Colonic mucosa (tissue), 4 donors: ENCODE data around the gene SCCPDH. TPM values are rescaled to one million over a fixed set of nuclear protein-coding genes. Genes with fewer than 3 reads are reported as not detected.
A peak's percentile ranks its signal among the peaks of the same experiment; 100 is the strongest.
"Not testable (repeated sequence)": the region's sequence is repeated elsewhere in the genome, so short reads cannot be mapped to it uniquely, and the experiment has no call there.

ENCODE experiments used
- DNase-seq: peaks from one replicate; pipeline ENCODE4 v3.0.0-alpha.2; 2020
- H3K27ac ChIP-seq: fragments of 200-600 bp; one replicate; pipeline ENCODE4 v1.8.0; 2021
- H3K27me3 ChIP-seq: fragments of 200-600 bp; one replicate; pipeline ENCODE4 v1.8.0; 2021
- H3K36me3 ChIP-seq: fragments of 200-600 bp; one replicate; pipeline ENCODE4 v1.8.0; 2021
- H3K4me1 ChIP-seq: fragments of 200-600 bp; one replicate; pipeline ENCODE4 v1.8.0; 2021; ENCODE audit warnings: mild to moderate bottlenecking
- H3K4me3 ChIP-seq: fragments of 200-600 bp; one replicate; pipeline ENCODE4 v1.8.0; 2021
- H3K9ac ChIP-seq, 2 donors: one replicate each; pipeline ENCODE4 v1.7.0; 2013; ENCODE audit warnings: control low read depth in 2 of 2, low read depth in 2 of 2, low read length in 2 of 2
- H3K9me3 ChIP-seq: fragments of 200-600 bp; one replicate; pipeline ENCODE4 v1.8.0; 2021
- intact Hi-C: fragments of 100-400 bp; cut with DNase I; formaldehyde crosslinking; loops from one replicate; pipeline ENCODE4 v1.14.1; 2022
- total RNA-seq, 2 donors: library from RNA; stranded (reverse); fragmentation: NEBNext Ultra II Directional in 1 of 2; extraction: Animal tissue kit (Norgen Biotek cat#: 25700) in 1 of 2; gene quantifications; one replicate each; pipeline ENCODE4 v1.2.1, GENCODE V29; 2021
- TF ChIP-seq, protein P1 (sequence below): fragments of 200-600 bp; IDR thresholded peaks from one replicate; pipeline ENCODE4 v1.8.0; 2022; ENCODE audit warnings: antibody characterized with exemption, mild to moderate bottlenecking
- donor health status: healthy.
- donor health status: DM: no; HTN: no; CAD: no.
- donor health status: DM: no; HTN: no; CAD: no.

The SCCPDH gene
- total RNA-seq, 2 donors from 2014 or later, result 29.9 to 40.1 TPM

DNA sequence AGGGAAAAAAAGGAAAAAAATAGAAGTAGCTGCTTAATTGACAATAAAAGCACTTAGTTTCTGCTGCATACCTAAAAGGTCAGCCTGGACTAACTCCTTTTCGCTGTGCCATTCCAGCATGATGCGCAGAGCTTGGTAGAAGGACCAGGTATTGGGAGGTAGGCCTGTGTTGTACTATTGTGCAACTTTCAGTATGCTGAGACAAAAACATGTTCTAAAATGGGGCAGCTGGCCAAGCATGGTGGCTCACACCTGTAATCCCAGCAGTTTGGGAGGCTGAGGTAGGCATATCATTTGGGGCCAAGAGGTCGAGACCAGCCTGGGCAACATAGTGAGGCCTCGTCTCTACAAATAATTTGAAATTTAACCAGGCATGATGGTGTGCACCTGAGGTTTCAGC lies 15.0 kb upstream of the SCCPDH start:
- intact Hi-C loops, result no loop called here
- DNase-seq, result no peak
- H3K27ac ChIP-seq, result peak overlapping the region; percentile 30

DNA sequence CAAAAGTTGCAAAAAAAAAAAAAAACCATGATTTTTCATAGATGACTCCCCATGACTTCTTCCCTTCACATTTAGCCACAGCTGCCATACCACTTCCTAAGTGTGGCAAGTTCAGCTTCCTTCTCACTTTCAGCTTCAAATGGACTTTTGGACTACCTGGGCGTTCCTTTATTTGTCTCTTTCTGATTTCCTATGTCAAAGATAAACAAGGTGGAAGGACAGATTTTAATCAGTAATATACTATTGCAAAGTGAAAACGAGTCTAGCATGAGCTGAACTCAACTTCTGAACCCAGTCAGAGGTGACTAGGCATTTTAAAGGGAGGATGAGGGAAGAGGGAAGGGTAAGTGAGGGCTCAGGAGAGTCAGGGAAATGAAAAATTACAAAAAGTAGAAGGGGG lies 14.4 kb upstream of the SCCPDH start:
- intact Hi-C loops, result no loop called here
- Histone ChIP-seq H3K9ac (peak overlapping the region in 1 of 2 donors; percentile 28), H3K4me3 (no peak overlapping the region), H3K27me3 (no peaks in the 10 kb centered on the region), H3K4me1 (no peaks in the 10 kb centered on the region), H3K9me3 (no peaks in the 10 kb centered on the region), H3K27ac (peak overlapping the region; percentile 30), H3K36me3 (no peaks in the 10 kb centered on the region)
- TF ChIP-seq, protein P1, sequence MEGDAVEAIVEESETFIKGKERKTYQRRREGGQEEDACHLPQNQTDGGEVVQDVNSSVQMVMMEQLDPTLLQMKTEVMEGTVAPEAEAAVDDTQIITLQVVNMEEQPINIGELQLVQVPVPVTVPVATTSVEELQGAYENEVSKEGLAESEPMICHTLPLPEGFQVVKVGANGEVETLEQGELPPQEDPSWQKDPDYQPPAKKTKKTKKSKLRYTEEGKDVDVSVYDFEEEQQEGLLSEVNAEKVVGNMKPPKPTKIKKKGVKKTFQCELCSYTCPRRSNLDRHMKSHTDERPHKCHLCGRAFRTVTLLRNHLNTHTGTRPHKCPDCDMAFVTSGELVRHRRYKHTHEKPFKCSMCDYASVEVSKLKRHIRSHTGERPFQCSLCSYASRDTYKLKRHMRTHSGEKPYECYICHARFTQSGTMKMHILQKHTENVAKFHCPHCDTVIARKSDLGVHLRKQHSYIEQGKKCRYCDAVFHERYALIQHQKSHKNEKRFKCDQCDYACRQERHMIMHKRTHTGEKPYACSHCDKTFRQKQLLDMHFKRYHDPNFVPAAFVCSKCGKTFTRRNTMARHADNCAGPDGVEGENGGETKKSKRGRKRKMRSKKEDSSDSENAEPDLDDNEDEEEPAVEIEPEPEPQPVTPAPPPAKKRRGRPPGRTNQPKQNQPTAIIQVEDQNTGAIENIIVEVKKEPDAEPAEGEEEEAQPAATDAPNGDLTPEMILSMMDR, result no peak
- DNase-seq, result peak; percentile 66

More for the DNA sequence above, 15.0 kb upstream of the SCCPDH start:
- no peaks in the 10 kb centered on the region for H3K27me3 ChIP-seq
- peak overlapping the region in 1 of 2 donors; percentile 44 for H3K9ac ChIP-seq
- no peaks in the 10 kb centered on the region for H3K4me1 ChIP-seq
- H3K4me3 ChIP-seq, result no peak overlapping the region
- H3K9me3 ChIP-seq, result no peaks in the 10 kb centered on the region
- TF ChIP-seq, protein P1, result no peak
- H3K36me3 ChIP-seq, result no peaks in the 10 kb centered on the region

DNA sequence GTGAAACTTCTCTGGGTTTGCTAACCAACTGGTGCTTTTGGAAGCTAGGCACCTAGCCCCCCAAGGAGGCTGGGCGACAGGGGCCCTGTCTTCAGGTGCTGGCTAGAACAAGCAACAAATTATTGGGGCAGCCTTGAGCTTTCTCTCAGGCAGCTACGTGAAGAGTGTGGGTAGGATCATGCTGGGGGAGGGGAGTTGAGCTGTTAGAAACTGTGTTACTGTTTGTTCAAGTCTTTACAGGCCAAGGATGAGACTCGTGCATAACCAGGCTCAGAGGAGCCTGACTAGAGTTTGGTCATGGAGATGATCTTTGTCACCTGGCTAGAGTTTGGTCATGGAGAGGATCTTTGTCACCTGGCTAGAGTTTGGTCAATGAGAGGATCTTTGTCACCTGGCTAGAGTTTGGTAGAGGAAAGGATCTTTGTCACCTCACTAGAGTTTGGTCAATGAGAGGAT lies 12.6 kb upstream of the SCCPDH start:
- Histone ChIP-seq H3K4me3 (no peak overlapping the region), H3K27ac (no peak overlapping the region), H3K27me3 (no peaks in the 10 kb centered on the region), H3K4me1 (no peaks in the 10 kb centered on the region), H3K36me3 (no peaks in the 10 kb centered on the region), H3K9me3 (no peaks in the 10 kb centered on the region), H3K9ac (no peak overlapping the region)
- intact Hi-C loops, result no loop called here
- TF ChIP-seq, protein P1, result no peak
- no peak for DNase-seq

DNA sequence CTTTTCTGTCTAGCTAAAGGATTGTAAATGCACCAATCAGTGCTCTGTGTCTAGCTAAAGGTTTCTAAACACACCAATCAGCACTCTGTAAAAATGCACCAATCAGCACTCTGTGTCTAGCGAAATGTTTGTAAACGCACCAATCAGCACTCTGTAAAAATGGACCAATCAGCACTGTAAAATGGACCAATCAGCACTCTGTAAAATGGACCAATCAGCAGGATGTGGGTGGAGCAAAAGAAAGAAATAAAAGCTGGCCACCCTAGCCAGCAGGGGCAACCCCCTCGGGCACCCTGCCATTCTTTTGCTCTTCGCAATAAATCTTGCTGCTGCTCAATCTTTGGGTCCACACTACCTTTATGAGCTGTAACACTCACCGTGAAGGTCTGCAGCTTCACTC lies 11.8 kb upstream of the SCCPDH start:
- H3K27me3 ChIP-seq, H3K9me3 ChIP-seq, intact Hi-C loops, DNase-seq, H3K36me3 ChIP-seq, H3K9ac ChIP-seq, H3K4me1 ChIP-seq, H3K4me3 ChIP-seq, H3K27ac ChIP-seq: not testable (repeated sequence)

DNA sequence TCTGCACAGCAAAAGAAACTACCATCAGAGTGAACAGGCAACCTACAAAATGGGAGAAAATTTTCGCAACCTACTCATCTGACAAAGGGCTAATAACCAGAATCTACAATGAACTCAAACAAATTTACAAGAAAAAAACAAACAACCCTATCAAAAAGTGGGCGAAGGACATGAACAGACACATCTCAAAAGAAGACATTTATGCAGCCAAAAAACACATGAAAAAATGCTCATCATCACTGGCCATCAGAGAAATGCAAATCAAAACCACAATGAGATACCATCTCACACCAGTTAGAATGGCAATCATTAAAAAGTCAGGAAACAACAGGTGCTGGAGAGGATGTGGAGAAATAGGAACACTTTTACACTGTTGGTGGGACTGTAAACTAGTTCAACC lies 4.8 kb upstream of the SCCPDH start:
- H3K9me3 ChIP-seq, H3K9ac ChIP-seq, H3K27ac ChIP-seq, H3K4me3 ChIP-seq, intact Hi-C loops, H3K4me1 ChIP-seq, DNase-seq, H3K36me3 ChIP-seq, H3K27me3 ChIP-seq: not testable (repeated sequence)

DNA sequence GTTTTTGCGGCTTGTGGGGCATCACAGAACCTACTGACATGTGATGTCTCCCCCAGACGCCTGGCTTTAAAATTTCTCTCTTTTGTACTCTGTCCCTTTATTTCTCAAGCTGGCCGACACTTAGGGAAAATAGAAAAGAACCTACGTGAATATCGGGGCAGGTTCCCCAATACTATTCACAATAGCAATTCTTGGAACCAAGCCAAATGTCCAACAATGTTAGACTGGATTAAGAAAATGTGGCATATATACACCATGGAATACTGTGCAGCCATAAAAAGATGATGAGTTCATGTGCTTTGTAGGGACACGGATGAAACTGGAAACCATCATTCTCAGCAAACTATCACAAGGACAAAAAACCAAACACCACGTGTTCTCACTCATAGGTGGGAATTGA lies 3.4 kb upstream of the SCCPDH start:
- H3K9me3 ChIP-seq, H3K36me3 ChIP-seq, DNase-seq, H3K27ac ChIP-seq, H3K27me3 ChIP-seq, H3K4me1 ChIP-seq, intact Hi-C loops, H3K4me3 ChIP-seq, H3K9ac ChIP-seq: not testable (repeated sequence)

DNA sequence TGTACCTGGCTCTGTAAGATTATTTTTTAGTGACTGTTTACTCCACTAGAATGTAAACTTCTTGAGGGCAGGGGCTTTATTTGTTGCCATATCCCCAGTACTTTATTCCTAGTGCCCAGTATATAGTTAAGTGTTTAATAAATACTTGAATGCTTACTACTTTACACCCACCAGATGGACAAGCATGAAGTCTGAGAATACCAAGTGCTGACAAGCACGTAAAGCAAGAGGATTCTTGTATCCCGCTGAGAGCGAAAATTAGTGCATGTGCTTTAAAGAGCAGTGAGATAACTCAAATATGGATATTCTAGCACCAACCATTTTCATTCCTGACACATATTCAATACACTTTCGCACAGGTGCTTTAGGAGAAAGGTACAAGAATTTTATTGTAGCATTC lies 1.5 kb upstream of the SCCPDH start:
- intact Hi-C loops, result no loop called here
- Histone ChIP-seq H3K4me3 (no peak overlapping the region), H3K36me3 (no peaks in the 10 kb centered on the region)

More for the DNA sequence above, 1.5 kb upstream of the SCCPDH start:
- H3K27ac ChIP-seq, result no peak overlapping the region
- TF ChIP-seq, protein P1, result no peak
- no peak for DNase-seq
- H3K4me1 ChIP-seq, result no peaks in the 10 kb centered on the region
- H3K27me3 ChIP-seq, result no peaks in the 10 kb centered on the region
- H3K9me3 ChIP-seq, result no peaks in the 10 kb centered on the region
- H3K9ac ChIP-seq, result no peak overlapping the region
